GM06990 (cell line): ENCODE results near the gene SHISA8.
A peak's percentile ranks its signal among the peaks of the same experiment; 100 is the strongest.
"Not testable (repeated sequence)": the region's sequence is repeated elsewhere in the genome, so short reads cannot be mapped to it uniquely, and the experiment has no call there.

ENCODE experiments used
- DNase-seq: peaks from one replicate; pipeline ENCODE4 v3.0.0-alpha.2; 2011; ENCODE audit not compliant: insufficient read length; ENCODE audit errors: extremely low read depth
- H3K27me3 ChIP-seq: replicated peaks from 2 replicates; pipeline ENCODE4 v1.6.0; 2011; ENCODE audit warnings: low read length; ENCODE audit not compliant: control insufficient read depth, insufficient read depth
- H3K36me3 ChIP-seq: 2 replicates; pipeline ENCODE4 v1.5.1; 2011; ENCODE audit warnings: low read length; ENCODE audit not compliant: control insufficient read depth, insufficient read depth
- H3K4me3 ChIP-seq: replicated peaks from 2 replicates; pipeline ENCODE4 v1.5.1; 2011; ENCODE audit warnings: low read depth, mild to moderate bottlenecking, control low read depth, low read length
- TF ChIP-seq, protein P1 (sequence below): IDR thresholded peaks from 2 replicates; pipeline ENCODE4 v1.5.1; 2011; ENCODE audit warnings: low read length, control low read depth, mild to moderate bottlenecking, inconsistent platforms; ENCODE audit not compliant: insufficient read depth, poor library complexity, severe bottlenecking

SHISA8 gene

DNA sequence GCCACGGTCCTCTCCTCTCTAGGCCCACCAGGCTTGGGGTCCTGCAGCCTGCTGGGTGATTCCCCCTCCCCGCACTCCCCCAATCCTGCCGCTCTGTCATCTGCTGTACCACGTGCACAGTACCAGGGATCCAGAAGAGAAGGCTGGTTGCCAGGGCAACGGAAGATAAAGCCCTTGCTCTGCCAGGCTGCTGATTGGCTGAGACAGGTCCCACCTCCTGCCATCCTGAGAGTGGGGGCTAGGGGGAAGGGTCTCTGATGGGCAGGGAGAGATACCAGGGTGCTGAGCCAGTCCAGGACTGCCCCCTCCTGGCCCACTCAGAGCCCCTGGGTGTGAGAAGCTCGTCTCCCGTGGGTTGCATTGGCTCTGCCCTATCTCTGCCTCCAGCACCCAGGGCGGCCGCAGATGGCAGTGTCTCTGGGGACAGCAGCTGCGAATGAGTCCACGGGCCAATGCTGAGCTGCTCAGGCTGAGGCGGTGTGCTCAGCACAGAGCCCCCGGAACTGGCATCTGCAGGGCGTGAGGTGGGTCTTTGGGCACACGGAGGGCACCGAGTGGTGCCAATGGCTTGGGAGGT lies 37.1 kb upstream of the SHISA8 start, which contains the start of gene SMIM45:
Gene SMIM45, plus strand, starts transcription at position 253 of the 577 bp plus-strand sequence.
- H3K36me3 ChIP-seq: no peaks in the 10 kb centered on the region
- DNase-seq: no peak
- TF ChIP-seq, protein P1, sequence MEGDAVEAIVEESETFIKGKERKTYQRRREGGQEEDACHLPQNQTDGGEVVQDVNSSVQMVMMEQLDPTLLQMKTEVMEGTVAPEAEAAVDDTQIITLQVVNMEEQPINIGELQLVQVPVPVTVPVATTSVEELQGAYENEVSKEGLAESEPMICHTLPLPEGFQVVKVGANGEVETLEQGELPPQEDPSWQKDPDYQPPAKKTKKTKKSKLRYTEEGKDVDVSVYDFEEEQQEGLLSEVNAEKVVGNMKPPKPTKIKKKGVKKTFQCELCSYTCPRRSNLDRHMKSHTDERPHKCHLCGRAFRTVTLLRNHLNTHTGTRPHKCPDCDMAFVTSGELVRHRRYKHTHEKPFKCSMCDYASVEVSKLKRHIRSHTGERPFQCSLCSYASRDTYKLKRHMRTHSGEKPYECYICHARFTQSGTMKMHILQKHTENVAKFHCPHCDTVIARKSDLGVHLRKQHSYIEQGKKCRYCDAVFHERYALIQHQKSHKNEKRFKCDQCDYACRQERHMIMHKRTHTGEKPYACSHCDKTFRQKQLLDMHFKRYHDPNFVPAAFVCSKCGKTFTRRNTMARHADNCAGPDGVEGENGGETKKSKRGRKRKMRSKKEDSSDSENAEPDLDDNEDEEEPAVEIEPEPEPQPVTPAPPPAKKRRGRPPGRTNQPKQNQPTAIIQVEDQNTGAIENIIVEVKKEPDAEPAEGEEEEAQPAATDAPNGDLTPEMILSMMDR: peak; percentile 14
- H3K27me3 ChIP-seq: no peaks in the 10 kb centered on the region
- H3K4me3 ChIP-seq: no peak within 1 kb of the TSS

DNA sequence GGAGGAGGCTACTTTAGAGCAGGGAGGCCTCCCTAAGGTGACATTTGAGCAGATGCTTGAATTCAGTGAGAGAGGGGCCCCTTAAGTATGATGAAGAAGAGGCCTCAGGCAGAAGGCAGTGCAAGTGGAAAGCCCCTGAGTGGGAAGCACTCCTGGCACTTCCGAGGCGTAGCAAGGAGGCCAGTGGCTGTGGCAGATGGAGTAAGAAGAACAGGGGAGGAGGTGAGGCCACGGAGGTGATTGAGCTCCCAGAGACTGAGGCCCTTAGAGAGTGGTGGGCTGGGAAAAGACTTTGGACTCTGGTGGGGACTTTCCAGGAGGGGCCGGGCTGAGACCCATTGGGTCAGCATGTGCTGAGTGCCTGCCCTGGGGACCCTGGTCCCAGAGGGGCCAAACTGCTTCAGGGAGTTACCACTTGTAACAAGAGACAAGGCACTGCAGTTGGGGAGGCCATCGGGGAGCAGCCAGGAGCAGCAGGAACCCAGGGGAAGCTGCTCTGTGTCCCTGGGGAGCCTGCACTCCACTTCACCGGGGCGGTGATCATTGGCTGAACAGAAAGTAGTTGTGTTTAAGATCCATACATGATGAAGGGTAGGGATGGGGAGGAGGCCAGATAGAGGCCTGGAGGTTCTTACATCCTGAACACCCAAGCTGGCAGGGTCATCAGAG lies 34.6 kb upstream of the SHISA8 start:
- Histone ChIP-seq H3K36me3 (no peaks in the 10 kb centered on the region), H3K27me3 (no peaks in the 10 kb centered on the region), H3K4me3 (peak overlapping the region; percentile 43)
- DNase-seq: peak; percentile 76
- TF ChIP-seq, protein P1: no peak

DNA sequence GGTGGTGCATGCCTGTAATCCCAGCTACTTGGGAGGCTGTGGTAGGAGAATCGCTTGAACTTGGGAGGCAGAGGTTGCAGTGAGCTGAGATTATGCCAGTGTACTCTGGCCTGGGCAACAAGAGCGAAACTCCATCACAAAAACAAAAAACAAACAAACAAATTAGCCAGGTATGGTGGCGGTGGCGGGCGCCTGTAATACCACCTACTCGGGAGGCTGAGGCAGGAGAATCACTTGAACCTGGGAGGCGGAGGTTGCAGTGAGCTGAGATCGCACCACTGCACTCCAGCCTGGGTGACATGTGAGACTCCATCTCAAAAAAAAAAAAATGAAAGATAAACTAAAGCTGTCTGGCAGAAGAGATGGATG lies 34.0 kb upstream of the SHISA8 start:
- not testable (repeated sequence) for H3K27me3 ChIP-seq, H3K36me3 ChIP-seq, DNase-seq
- H3K4me3 ChIP-seq: peak overlapping the region; percentile 43; the same call in 1 of the 2 replicates

DNA sequence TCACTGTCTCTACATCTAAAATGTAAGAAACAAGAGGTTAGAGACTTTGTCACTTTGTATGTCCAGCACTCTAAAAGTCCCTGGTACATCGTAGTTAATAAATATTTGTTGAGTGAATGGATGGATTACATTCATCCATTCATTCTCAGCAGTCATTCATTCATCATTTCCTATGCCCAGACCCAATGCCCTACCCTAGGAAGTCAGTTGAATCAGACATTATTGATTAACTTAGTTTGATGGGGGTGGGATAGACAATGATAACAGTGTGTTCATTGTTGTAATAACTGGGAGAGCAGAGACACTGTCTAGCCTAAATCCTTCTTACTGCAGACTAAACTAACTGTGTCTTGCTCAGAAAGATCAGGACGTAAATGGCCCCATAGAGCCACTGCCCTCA lies 33.3 kb upstream of the SHISA8 start:
- DNase-seq: no peak
- Histone ChIP-seq H3K4me3 (no peak overlapping the region), H3K27me3 (no peaks in the 10 kb centered on the region), H3K36me3 (peaks cover 2% of the 10 kb centered on the region; the same call in 1 of the 2 replicates)
- TF ChIP-seq, protein P1: no peak

DNA sequence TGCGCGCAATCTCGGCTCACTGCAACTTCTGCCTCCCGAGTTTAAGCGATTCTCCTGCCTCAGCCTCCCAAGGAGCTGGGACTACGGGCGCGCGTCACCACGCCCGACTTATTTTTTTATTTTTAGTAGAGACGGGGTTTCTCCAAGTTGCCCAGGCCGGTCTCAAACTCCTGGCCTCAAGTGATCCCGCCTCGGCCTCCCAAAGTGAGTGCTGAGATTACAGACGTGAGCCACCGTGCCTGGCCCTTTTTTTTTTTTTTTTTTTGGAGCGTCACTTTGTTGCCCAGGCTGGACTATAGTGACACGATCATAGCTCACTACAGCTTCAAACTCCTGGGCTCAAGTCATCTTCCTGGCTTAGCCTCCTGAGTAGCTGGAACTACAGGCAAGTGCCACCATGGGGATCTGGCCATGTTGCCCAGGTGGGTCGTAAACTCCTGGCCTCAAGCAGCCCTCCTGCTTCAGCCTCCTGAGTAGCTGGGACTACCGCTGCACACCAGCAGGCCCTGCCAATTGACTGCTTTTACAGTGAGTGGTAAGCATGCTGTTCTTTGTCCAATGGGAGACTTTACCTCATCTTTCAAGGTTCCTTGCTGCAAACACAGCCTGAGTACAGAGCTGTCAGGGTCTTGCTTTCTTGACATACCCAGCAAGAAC lies 32.7 kb upstream of the SHISA8 start:
- peak; percentile 49 for DNase-seq
- H3K4me3 ChIP-seq: peak overlapping the region; percentile 87
- TF ChIP-seq, protein P1: no peak

More for the DNA sequence above, 32.7 kb upstream of the SHISA8 start:
- no peaks in the 10 kb centered on the region for H3K27me3 ChIP-seq
- H3K36me3 ChIP-seq: peaks cover 2% of the 10 kb centered on the region
